Left lung (tissue), 10 donors: ENCODE results near the gene SMCHD1. TPM values are rescaled to one million over a fixed set of nuclear protein-coding genes. Genes with fewer than 3 reads are reported as not detected.

Source experiments
- ATAC-seq: fragments of 200-7000 bp; cut with Tn5 transposase; one replicate; pipeline ENCODE4 v1.9.1; 2020; ENCODE audit warnings: moderate library complexity
- DNase-seq, 4 donors: peaks; one replicate each; pipeline ENCODE4 v3.0.0-alpha.2; 2013 to 2020
- H3K27ac ChIP-seq, 2 donors: fragments of 200-600 bp; sonication (generic) in 1 of 2; one replicate each; pipeline versions ENCODE4 v1.5.0 to v1.8.0; 2020 to 2021
- H3K27me3 ChIP-seq, 2 donors: fragments of 200-600 bp; sonication (generic) in 1 of 2; one replicate each; pipeline versions ENCODE4 v1.5.0 to v1.8.0; 2020 to 2021
- H3K36me3 ChIP-seq, 2 donors: fragments of 200-600 bp; sonication (generic) in 1 of 2; one replicate each; pipeline versions ENCODE4 v1.5.0 to v1.8.0; 2020 to 2021
- H3K4me1 ChIP-seq, 2 donors: fragments of 200-600 bp; one replicate each; pipeline ENCODE4 v1.8.0; 2021
- H3K4me3 ChIP-seq, 2 donors: fragments of 200-600 bp; sonication (generic) in 1 of 2; one replicate each; pipeline versions ENCODE4 v1.5.0 to v1.8.0; 2020 to 2021; ENCODE audit warnings: mild to moderate bottlenecking in 1 of 2
- H3K9me3 ChIP-seq, 2 donors: fragments of 200-600 bp; sonication (generic) in 1 of 2; one replicate each; pipeline versions ENCODE4 v1.5.0 to v1.8.0; 2020 to 2021
- intact Hi-C, 2 donors: fragments of 100-400 bp; cut with DNase I; formaldehyde crosslinking; loops; one replicate each; pipeline versions ENCODE4 v1.11.2 to v1.14.2; 2022
- polyA plus RNA-seq, 6 donors: library from polyadenylated mRNA; unstranded; fragments of 120-200 nt; gene quantifications; one replicate each; pipeline ENCODE4 v1.2.1, GENCODE V29; 2013; ENCODE audit not compliant: insufficient read length in 6 of 6
- total RNA-seq, 2 donors: library from RNA; stranded (reverse); fragmentation: NEBNext Ultra II Directional; extraction: Animal tissue kit (Norgen Biotek cat#: 25700); gene quantifications; one replicate each; pipeline ENCODE4 v1.2.1, GENCODE V29; 2021
- TF ChIP-seq, protein P1 (sequence below), 2 donors: fragments of 200-600 bp; sonication (generic) in 1 of 2; IDR thresholded peaks; one replicate each; pipeline versions ENCODE4 v1.5.0 to v1.8.0; 2021; ENCODE audit warnings: antibody characterized with exemption in 2 of 2
- donor health status: DM: no; HTN: yes; CAD: no.
- donor health status: DM: no; HTN: no; CAD: no.

Gene SMCHD1
- total and polyA plus RNA-seq, 8 donors, result 42.3 to 83.1 (median 72.2) TPM

DNA sequence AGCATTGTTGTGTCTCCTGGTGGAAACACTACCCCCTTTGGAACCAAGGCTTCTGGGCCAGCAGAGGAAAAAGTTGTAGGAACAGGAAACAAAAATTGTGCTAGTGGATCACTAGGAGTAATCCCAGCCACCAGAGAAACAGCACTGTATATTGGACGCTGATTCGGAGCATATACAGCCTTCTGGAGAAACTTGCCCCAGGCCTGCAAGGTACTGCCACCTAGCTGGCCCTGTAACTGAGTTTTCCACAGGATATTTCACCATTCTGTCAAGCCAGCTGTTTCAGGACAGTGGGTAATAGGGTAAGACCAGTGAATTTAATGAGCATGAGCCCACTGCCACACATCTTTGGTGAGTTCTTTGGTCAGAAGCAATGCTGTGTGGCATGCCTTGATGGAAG lies 166.2 kb downstream of the SMCHD1 start:
- Histone ChIP-seq H3K4me1 (no peaks in the 10 kb centered on the region), H3K36me3 (no peaks in the 10 kb centered on the region), H3K27me3 (no peaks in the 10 kb centered on the region), H3K27ac (no peak overlapping the region), H3K9me3 (peaks cover 0 to 1% of the 10 kb centered on the region in 2 donors), H3K4me3 (no peak overlapping the region)
- intact Hi-C loops, result no loop called here
- DNase-seq, result no peak
- TF ChIP-seq, protein P1, sequence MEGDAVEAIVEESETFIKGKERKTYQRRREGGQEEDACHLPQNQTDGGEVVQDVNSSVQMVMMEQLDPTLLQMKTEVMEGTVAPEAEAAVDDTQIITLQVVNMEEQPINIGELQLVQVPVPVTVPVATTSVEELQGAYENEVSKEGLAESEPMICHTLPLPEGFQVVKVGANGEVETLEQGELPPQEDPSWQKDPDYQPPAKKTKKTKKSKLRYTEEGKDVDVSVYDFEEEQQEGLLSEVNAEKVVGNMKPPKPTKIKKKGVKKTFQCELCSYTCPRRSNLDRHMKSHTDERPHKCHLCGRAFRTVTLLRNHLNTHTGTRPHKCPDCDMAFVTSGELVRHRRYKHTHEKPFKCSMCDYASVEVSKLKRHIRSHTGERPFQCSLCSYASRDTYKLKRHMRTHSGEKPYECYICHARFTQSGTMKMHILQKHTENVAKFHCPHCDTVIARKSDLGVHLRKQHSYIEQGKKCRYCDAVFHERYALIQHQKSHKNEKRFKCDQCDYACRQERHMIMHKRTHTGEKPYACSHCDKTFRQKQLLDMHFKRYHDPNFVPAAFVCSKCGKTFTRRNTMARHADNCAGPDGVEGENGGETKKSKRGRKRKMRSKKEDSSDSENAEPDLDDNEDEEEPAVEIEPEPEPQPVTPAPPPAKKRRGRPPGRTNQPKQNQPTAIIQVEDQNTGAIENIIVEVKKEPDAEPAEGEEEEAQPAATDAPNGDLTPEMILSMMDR (IDR thresholded peaks at IDR 0.05), result no peak
- ATAC-seq, result no peak

DNA sequence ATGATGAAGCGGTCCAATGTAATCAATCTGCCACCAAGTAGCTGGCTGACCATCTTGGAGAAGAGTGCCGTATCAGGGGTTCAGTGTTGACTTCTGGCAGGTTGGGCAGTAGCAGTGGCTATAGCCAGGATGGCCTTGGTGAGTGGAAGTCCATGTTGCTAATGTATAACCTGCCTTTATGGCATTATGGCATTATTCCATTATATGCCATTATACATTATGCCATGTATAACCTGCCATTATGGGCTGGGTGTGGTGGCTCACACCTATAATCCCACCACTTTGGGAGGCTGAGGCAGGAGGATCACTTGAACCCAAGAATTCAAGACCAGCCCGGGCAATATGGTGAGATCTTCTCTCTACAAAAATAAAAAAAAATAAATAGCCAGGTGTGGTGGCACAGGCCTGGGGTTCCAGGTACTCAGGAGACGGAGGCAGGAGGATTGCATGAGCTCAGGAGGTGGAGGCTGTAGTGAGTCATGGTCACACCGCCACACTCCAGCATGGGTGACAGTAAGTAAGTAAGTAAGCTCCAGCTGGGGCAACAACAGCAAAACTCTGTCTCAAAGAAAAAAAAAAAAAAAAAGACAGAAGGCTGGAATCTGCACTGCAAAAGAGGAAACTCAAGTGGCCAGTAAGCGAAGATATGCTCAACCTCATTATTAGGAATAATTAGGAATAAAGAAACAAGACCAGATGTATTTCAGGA lies 166.8 kb downstream of the SMCHD1 start:
- no peaks in the 10 kb centered on the region for H3K36me3 ChIP-seq
- H3K9me3 ChIP-seq, result peaks cover 0 to 1% of the 10 kb centered on the region in 2 donors
- TF ChIP-seq, protein P1 (IDR thresholded peaks at IDR 0.05), result no peak
- no peak overlapping the region for H3K4me3 ChIP-seq
- no peak overlapping the region for H3K27ac ChIP-seq
- DNase-seq (no peak), ATAC-seq (no peak)
- no peaks in the 10 kb centered on the region for H3K4me1 ChIP-seq
- intact Hi-C loops, result no loop called here
- H3K27me3 ChIP-seq, result no peaks in the 10 kb centered on the region

DNA sequence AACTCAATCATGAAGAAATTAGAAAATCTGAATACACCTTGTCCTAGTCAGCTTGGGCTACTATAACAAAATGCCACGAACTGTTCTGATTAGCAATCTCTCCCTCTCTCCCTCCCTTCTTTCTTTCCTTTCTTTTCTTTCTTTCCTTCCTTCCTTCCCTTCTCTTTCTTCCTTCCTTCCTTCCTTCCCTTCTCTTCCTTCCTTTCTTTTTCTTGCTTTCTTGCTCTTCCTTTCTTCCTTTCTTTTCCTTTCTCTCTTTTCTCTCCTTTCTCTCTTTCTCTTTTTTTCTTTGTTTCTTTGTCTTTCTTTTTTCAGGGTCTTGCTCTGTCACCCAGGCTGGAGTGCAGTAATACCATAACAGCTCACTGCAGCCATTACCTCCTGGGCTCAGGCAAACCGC lies 167.7 kb downstream of the SMCHD1 start:
- H3K27ac ChIP-seq, result no peak overlapping the region
- TF ChIP-seq, protein P1 (IDR thresholded peaks at IDR 0.05), result no peak
- H3K4me1 ChIP-seq, result no peaks in the 10 kb centered on the region
- no peaks in the 10 kb centered on the region for H3K27me3 ChIP-seq
- peaks cover 0 to 1% of the 10 kb centered on the region in 2 donors for H3K9me3 ChIP-seq
- ATAC-seq (no peak), DNase-seq (no peak)
- intact Hi-C loops, result no loop called here
- H3K4me3 ChIP-seq, result no peak overlapping the region
- H3K36me3 ChIP-seq, result no peaks in the 10 kb centered on the region

- Histone ChIP-seq H3K4me1 (no peaks in the 10 kb centered on the region), H3K9me3 (peaks cover 0 to 1% of the 10 kb centered on the region in 2 donors), H3K4me3 (no peak overlapping the region), H3K27me3 (no peaks in the 10 kb centered on the region), H3K27ac (no peak overlapping the region), H3K36me3 (no peaks in the 10 kb centered on the region)
- intact Hi-C loops, result no loop called here
- ATAC-seq (no peak), DNase-seq (no peak)
- TF ChIP-seq, protein P1 (IDR thresholded peaks at IDR 0.05), result no peak
These were observed 168.4 kb downstream of the SMCHD1 start for GRCh38 chr18:2823966-2824365.

DNA sequence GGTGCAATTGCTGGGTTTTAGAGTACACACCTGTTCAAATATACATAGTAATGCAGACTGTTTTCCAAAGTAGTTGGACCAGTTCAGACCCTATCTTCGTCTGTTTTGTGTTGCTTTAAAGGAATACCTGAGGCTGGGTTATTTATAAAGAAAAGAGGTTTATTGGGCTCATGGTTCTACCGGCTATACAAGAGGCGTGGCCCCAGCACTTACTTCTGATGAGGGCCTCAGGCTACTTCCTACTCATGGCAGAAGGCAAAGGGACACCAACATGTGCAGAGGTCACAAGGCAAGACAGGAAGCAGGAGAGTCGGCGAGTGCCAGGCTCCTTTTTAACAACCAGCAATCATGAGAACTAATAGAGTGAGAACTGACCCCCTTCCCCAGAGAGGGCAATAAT lies 169.3 kb downstream of the SMCHD1 start:
- intact Hi-C loops, result no loop called here
- DNase-seq (no peak), ATAC-seq (no peak)
- Histone ChIP-seq H3K9me3 (peaks cover 0 to 1% of the 10 kb centered on the region in 2 donors), H3K4me1 (no peaks in the 10 kb centered on the region), H3K27ac (no peak overlapping the region), H3K4me3 (no peak overlapping the region), H3K36me3 (no peaks in the 10 kb centered on the region), H3K27me3 (no peaks in the 10 kb centered on the region)
- TF ChIP-seq, protein P1 (IDR thresholded peaks at IDR 0.05), result no peak
